ENCODE data around the gene PDAP1.
"Not testable (repeated sequence)": the region's sequence is repeated elsewhere in the genome, so short reads cannot be mapped to it uniquely, and the experiment has no call there.

DNA sequence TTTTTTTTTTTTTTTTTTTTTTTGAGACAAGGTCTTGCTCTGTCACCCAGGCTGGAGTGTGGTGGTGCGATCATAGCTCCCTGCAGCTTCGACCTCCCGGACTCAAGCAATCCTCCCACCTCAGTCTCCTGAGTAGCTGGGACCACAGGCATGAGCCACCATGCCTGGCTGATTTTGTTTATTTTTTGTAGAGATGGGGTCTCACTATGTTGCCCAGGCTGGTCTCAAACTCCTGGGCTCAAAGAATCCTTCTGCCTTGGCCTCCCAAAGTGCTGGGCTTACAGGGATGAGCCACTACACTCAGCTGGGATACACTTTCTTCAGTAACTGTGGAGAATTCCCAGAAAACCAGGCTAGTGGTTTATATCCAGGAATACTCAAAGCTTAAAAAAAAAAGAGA lies 57.8 kb downstream of the PDAP1 start:
- TF ChIP-seq, protein P1, sequence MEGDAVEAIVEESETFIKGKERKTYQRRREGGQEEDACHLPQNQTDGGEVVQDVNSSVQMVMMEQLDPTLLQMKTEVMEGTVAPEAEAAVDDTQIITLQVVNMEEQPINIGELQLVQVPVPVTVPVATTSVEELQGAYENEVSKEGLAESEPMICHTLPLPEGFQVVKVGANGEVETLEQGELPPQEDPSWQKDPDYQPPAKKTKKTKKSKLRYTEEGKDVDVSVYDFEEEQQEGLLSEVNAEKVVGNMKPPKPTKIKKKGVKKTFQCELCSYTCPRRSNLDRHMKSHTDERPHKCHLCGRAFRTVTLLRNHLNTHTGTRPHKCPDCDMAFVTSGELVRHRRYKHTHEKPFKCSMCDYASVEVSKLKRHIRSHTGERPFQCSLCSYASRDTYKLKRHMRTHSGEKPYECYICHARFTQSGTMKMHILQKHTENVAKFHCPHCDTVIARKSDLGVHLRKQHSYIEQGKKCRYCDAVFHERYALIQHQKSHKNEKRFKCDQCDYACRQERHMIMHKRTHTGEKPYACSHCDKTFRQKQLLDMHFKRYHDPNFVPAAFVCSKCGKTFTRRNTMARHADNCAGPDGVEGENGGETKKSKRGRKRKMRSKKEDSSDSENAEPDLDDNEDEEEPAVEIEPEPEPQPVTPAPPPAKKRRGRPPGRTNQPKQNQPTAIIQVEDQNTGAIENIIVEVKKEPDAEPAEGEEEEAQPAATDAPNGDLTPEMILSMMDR (optimal IDR thresholded peaks at IDR 0.05 in 1 of 3, IDR thresholded peaks at IDR 0.05 in 1 of 3, conservative IDR thresholded peaks at IDR 0.05 in 1 of 3; ENCODE audit: extremely low read depth in 1 of 3, insufficient read depth in 2 of 3, low read length in 3 of 3): not testable (repeated sequence)
- not testable (repeated sequence) for TF ChIP-seq EZH2 (IDR thresholded peaks at IDR 0.05; ENCODE audit: low read length)
